Ascending aorta (tissue), 2 donors: ENCODE data around the gene EPHA7. TPM values are rescaled to one million over a fixed set of nuclear protein-coding genes. Genes with fewer than 3 reads are reported as not detected.

Source experiments
- DNase-seq, 2 donors: peaks; one replicate each; pipeline ENCODE4 v3.0.0-alpha.2; 2019; ENCODE audit warnings: low spot score in 2 of 2
- H3K27ac ChIP-seq, 2 donors: fragments of 200-600 bp; sonication (generic); one replicate each; pipeline ENCODE4 v1.5.1; 2016 to 2017; ENCODE audit warnings: mild to moderate bottlenecking in 1 of 2
- H3K27me3 ChIP-seq: fragments of 200-600 bp; sonication (generic); one replicate; pipeline ENCODE4 v1.5.1; 2017
- H3K36me3 ChIP-seq, 2 donors: fragments of 200-600 bp; sonication (generic); one replicate each; pipeline ENCODE4 v1.5.1; 2016
- H3K4me1 ChIP-seq, 2 donors: fragments of 200-600 bp; sonication (generic); one replicate each; pipeline ENCODE4 v1.5.1; 2016 to 2017; ENCODE audit warnings: mild to moderate bottlenecking in 1 of 2
- H3K4me3 ChIP-seq, 2 donors: fragments of 200-600 bp; sonication (generic); one replicate each; pipeline ENCODE4 v1.5.1; 2016 to 2017; ENCODE audit warnings: mild to moderate bottlenecking in 1 of 2
- H3K9me3 ChIP-seq, 2 donors: fragments of 200-600 bp; sonication (generic); one replicate each; pipeline ENCODE4 v1.5.1; 2016
- CTCF ChIP-seq, 3 experiments: fragments of 200-600 bp in 2 of 3; fragments of 450-650 bp in 1 of 3; sonication (generic) in 2 of 3; IDR thresholded peaks; one replicate each; pipeline ENCODE4 v1.5.1; 2016 to 2019; ENCODE audit warnings: antibody characterized with exemption in 3 of 3, mild to moderate bottlenecking in 1 of 3, moderate library complexity in 1 of 3
- intact Hi-C: fragments of 100-400 bp; cut with DNase I; formaldehyde crosslinking; loops from one replicate; pipeline ENCODE4 v1.15.1; 2023
- total RNA-seq: library from RNA; depleted of rRNA; stranded (reverse); fragments of >200 nt; gene quantifications from one replicate; pipeline ENCODE4 v1.1.0, GENCODE V29; 2016

Gene EPHA7
- total RNA-seq, 1 donor from 2014 or later, result 0.43 TPM

GRCh38 chr6:93418408-93419303, 703 bp downstream of the EPHA7 start:
- no peaks in the 10 kb centered on the region for H3K9me3 ChIP-seq
- peak overlapping the region; percentile 51 to 67 for H3K4me3 ChIP-seq
- peaks cover 7% of the 10 kb centered on the region for H3K27me3 ChIP-seq
- no peak for TF ChIP-seq CTCF (IDR thresholded peaks at IDR 0.05)
- intact Hi-C loops, result no loop called here
- no peak overlapping the region for H3K27ac ChIP-seq
- peaks cover 9 to 13% of the 10 kb centered on the region in 2 donors for H3K4me1 ChIP-seq
- DNase-seq, result peak in 1 of 2 donors; percentile 62
- H3K36me3 ChIP-seq, result no peaks in the 10 kb centered on the region

GRCh38 chr6:93418033-93418407, 1.3 kb downstream of the EPHA7 start:
- no peak for DNase-seq
- no peak overlapping the region for H3K27ac ChIP-seq
- peaks cover 9 to 13% of the 10 kb centered on the region in 2 donors for H3K4me1 ChIP-seq
- no peaks in the 10 kb centered on the region for H3K36me3 ChIP-seq
- H3K9me3 ChIP-seq, result no peaks in the 10 kb centered on the region
- H3K27me3 ChIP-seq, result peaks cover 7% of the 10 kb centered on the region
- peak overlapping the region; percentile 51 to 67 for H3K4me3 ChIP-seq
- TF ChIP-seq CTCF (IDR thresholded peaks at IDR 0.05), result no peak
- intact Hi-C loops, result no loop called here

GRCh38 chr6:93417421-93418013, 1.8 kb downstream of the EPHA7 start:
- intact Hi-C loops, result no loop called here
- Histone ChIP-seq H3K9me3 (no peaks in the 10 kb centered on the region), H3K27me3 (peaks cover 7% of the 10 kb centered on the region), H3K4me3 (peak overlapping the region; percentile 51 to 67), H3K4me1 (peaks cover 9 to 13% of the 10 kb centered on the region in 2 donors), H3K27ac (no peak overlapping the region), H3K36me3 (no peaks in the 10 kb centered on the region)
- no peak for DNase-seq
- no peak for TF ChIP-seq CTCF (IDR thresholded peaks at IDR 0.05)

GRCh38 chr6:93416571-93417420, 2.6 kb downstream of the EPHA7 start:
- Histone ChIP-seq H3K27ac (no peak overlapping the region), H3K9me3 (no peaks in the 10 kb centered on the region), H3K36me3 (no peaks in the 10 kb centered on the region), H3K4me1 (peaks cover 9 to 13% of the 10 kb centered on the region in 2 donors), H3K27me3 (peaks cover 7% of the 10 kb centered on the region), H3K4me3 (peak overlapping the region; percentile 51 to 67)
- TF ChIP-seq CTCF (IDR thresholded peaks at IDR 0.05), result no peak
- peak in 1 of 2 donors; percentile 60 for DNase-seq
- intact Hi-C loops, result no loop called here

- Histone ChIP-seq H3K36me3 (no peaks in the 10 kb centered on the region), H3K27me3 (peaks cover 4% of the 10 kb centered on the region), H3K27ac (no peak overlapping the region), H3K9me3 (no peaks in the 10 kb centered on the region), H3K4me1 (peaks cover 5% of the 10 kb centered on the region in 2 donors), H3K4me3 (no peak overlapping the region)
- no peak for TF ChIP-seq CTCF (IDR thresholded peaks at IDR 0.05)
- intact Hi-C loops, result no loop called here
- no peak for DNase-seq
Observed at GRCh38 chr6:93413190-93413589, 6.2 kb downstream of the EPHA7 start.
